ENCODE results near the gene ALG14.
"Not testable (repeated sequence)": the region's sequence is repeated elsewhere in the genome, so short reads cannot be mapped to it uniquely, and the experiment has no call there.

ALG14 gene

DNA sequence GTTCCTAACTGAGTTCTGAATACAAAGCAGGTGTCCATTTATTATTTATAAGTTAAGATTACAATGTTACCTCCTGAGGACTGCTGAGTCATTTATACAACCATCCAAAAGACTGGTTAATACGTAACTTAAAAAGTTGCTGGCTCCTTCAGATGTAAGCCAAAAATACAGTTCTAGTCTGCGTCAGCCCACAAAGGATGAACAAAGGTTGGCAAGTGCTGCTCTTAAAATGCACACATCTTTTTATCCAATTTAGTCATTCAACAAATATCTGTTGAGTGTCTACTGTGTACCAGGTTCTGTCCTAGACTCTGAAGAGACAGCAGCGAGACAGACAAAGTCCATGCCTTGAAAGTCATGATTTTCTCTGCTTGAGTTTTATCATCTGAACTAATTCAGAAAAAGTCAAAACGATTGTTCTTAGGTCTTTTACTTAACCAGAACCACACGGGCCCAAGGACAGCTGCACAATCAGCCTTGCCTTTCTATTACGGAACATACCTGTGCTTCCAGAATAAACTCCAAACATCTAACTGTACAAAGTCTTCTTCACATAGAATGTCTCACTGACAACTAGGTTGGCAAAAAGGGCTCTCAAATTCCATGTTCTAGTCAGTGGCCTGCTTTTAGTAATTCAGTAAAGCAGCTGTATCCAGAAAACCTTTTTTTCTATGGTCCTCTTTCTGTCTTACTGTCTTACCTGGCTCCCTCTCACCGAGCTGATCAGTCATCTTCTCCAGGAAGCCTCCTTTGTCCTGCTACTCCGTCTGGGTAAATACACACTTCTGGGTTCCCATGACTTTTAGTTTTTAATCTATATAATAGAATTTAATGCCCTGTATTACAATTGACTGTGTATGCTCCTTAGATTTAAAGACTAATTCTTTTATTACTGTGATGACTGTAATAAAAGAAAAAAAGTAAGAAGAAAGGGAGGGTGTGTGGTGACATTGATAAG is 130.3 kb downstream of the ALG14 start:
- no peak for DNase-seq
- intact Hi-C loops (cut with DNase I) = no loop called here

DNA sequence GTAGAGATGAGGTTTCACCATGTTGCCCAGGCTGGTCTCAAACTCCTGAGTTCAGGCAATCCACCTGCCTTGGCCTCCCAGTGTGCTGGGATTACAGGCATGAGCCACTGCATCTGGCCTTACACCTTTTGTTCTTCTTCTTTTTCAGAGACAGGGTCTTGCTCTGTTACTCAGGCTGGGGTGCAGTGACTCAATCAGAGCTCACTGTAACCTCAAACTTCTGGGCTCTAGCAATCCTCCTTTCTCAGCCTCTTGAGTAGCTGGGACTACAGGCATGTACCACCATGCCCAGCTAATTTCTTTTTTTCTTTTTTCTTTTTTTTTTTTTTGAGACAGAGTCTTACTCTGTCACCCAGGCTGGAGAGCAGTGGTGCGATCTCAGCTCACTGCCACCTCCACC is 131.3 kb downstream of the ALG14 start:
- DNase-seq; intact Hi-C loops (cut with DNase I): not testable (repeated sequence)

DNA sequence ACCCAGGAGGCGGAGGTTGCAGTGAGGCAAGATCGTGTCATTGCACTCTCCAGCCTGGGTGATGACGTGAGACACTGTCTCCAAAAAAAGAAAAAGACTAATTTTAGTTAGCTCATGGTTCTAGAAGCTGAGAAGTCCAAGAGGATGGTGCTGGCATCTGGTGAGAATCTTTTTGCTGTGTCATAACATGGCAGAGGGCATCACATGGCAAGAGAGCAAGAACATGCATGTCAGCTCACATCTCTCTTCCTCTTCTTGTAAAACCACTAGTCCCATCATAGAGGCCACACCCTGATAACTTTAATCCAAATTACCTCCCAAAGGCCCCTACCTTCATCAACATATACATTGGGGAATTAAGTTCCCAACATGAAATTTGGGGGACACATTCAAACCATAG is 132.0 kb downstream of the ALG14 start:
- intact Hi-C loops (cut with DNase I) = no loop called here
- no peak for DNase-seq

DNA sequence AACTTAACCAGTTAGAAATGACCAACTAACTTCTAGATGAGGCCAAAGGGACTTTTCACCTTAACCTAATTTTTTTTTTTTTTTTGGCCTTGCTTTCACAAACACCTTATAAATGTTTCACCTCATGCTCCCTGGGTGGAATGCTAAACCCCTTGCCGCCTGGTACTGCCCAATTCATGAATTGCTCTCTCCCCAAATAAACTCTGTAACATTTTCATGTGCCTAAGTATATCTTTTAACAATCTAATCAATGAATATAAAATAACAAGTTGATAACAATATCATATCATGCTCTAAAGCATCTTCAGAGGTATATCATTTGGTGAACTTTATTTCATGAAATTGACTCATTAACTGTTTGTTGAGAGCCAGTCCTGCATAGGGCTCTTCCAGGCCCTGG is 134.9 kb downstream of the ALG14 start:
- intact Hi-C loops (cut with DNase I) = no loop called here
- DNase-seq = no peak

DNA sequence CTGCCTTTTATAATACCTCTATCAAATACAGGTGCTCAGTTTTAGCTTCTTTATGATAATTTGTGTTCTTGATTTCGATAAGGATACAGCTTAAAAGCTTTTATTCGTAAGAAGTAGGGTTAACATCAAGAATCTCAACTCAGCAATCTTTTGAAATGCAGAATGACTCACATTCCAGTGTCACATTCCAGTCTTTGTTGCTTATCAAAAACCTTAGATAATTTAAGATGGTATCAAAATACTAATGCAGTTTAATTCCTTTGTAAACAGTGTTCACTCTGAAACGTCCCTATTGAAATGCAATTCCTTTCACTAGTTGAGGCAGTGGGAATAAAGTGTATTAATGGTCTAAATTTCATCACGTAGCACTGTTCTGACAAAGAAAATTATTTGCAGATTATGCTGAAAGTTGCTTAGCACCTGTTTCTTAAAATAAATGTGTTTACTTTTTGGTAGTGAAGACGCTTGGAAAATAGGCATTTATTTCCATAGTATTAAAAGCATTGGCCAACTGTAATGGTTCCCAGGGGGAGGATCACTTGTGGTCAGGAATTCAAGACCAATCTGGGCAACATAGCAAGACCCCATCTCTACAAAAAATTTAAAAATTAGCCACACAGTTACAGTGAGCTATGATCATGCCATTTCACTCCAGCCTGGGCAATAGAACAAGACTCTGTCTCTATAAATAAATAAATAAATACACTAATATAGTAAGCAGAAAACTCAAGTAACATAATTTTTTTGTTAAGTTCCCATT is 135.7 kb downstream of the ALG14 start:
- intact Hi-C loops (cut with DNase I) = no loop called here
- no peak for DNase-seq

DNA sequence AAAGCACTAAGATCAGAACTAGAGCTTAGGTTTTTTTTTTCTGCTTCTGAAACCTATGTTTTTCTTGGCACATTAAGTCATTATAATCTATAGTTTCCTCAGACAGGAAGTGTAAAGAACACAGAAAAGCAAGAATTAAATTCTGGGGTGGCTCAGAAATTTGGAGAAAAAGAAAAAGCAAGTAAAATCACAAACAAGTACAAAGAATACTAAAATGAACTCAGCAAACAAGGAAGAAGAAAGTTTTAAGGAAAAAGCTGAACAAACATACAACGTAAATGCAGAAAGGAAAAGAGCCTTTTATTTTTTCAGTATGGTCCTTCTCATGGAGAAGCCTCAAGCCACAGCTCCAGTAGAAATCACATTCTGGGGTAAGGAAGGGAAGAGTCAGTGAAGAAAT is 137.3 kb downstream of the ALG14 start:
- intact Hi-C loops (cut with DNase I) = no loop called here
- no peak for DNase-seq

DNA sequence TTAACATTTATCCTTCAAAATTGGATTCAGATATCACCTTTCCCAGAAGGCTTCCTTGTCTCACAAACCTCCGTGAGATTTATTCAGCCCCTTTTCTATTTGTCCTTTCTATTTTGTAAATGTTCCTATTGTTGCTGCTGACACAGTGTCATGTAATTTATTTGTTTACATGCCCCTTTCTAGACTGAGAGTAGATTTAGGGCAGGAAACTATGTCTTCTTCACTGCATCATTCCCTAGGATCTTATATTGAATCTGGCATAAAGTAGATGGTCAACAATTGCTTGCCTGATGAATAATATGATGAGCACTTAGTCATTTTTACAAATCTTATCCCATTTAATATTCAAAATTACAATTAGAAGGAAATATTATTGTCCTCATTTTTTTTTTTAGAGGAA is 137.7 kb downstream of the ALG14 start:
- no peak for DNase-seq
- intact Hi-C loops (cut with DNase I) = no loop called here

DNA sequence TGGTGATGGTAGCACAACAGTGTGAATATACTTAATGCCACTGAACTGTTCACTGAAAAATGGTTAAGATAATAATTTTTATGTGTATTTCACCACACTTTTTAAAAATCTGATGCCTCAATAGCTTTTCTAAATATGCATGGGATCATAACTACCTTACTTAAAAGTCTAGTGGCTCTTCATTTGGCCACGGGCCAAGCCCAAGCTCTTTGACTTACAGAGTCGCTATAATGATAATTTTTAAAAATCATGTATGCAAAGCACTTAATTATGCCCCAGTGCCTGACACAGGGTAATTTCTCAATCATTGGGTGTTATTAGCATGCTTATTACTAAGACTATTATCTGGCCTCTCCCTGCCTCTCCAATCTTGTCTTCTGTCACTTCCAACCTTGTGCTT is 138.2 kb downstream of the ALG14 start:
- no peak for DNase-seq
- intact Hi-C loops (cut with DNase I) = no loop called here

DNA sequence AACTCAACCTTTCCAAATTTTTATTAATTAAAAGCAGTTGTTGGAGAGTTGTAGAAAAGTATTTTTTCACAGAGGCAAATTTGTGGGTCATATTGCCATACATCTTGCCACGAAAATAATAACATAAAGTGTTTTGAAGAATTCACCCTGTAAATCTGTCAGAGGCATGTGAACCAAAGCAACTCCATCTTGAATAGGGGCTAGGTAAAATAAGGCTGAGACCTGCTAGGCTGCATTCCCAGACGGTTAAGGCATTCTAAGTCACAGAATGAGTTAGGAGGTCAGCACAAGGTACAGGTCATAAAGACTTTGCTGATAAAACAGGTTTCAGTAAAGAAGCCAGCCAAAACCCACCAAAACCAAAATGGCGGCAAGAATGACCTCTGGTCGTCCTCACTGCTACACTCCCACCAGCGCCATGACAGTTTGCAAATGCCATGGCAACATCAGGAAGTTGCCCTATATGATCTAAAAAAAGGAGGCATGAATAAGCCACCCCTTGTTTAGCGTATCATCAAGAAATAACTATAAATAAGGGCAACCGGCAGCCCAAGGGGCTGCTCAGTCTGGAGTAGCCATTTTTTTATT is 141.4 kb downstream of the ALG14 start:
- intact Hi-C loops (cut with DNase I) = no loop called here
- DNase-seq = no peak

DNA sequence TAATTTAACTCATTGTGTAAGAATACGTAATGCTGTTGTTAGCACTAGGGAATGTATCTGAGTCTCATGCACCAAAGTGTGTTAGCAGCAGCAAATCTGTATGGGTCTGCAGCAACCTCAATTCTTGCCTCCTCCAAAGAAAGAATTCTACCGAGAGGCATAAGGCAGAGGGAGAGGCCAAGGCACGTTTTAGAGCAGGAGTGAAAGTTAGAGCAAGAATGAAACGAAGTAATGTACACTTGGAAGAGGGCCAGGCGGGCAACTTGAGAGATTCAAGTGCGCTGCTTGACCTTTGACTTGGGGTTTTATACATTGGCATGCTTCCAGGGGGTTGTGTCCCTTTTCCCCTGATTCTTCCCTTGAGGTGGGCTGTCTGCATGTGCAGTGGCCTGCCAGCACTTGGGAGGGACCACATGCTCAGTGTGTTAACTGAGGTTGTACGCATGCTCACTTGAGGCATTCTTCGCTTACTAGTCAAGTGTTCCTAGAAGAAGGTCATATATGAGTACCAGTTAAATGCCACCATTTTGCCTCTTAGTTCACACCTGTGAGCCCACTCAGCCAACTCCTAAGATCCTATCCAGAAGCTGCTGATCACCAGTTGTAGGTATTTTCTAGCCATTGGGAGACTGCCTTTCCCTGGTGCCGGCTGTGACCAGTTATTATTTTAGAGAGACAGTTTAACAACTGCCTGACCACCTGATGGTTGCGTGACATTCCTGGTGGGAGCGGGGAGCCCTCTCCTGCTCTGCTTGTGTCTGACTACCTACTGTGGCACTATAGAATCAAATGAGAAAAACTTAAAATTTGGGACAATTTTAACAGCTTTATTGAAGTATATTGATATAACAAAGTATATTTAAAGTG is 143.2 kb downstream of the ALG14 start:
- no peak for DNase-seq
- intact Hi-C loops (cut with DNase I) = loop anchor here (5.0 kb wide), 3 partner anchors 57 to 303 kb away; partner anchors contain the start of gene RWDD3

DNA sequence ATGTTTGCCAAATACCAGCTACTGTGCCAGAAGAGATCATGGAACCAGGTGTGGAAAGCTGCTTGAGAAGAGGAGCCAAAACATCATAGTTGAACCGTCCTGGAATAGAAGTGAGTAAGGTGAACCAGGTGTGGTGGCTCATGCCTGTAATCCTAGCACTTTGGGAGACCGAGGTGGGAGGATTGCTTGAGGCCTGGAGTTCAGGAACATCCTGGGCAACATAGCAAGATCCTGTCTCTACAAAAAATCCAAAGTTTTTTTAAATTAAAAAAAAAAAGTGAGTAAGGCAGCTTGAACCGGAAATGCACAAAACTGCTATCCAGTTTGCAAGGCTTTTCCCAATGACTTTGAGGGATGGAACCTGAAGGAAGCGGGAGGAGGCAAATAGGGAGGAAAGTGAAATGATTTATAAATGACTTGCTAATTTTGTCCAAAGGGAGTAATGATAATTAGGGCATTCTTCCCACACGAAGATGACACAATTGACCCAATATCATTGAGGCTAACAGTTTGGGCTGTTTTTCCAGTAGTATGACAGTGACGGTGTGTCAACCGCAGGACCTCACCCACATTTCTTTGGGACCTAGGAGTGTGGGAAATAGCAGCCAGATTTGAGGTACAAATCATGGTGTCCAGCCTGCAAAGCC is 144.3 kb downstream of the ALG14 start:
- intact Hi-C loops (cut with DNase I) = loop anchor here (5.0 kb wide), 3 partner anchors 56 to 304 kb away; partner anchors contain the start of gene RWDD3
- DNase-seq = no peak

DNA sequence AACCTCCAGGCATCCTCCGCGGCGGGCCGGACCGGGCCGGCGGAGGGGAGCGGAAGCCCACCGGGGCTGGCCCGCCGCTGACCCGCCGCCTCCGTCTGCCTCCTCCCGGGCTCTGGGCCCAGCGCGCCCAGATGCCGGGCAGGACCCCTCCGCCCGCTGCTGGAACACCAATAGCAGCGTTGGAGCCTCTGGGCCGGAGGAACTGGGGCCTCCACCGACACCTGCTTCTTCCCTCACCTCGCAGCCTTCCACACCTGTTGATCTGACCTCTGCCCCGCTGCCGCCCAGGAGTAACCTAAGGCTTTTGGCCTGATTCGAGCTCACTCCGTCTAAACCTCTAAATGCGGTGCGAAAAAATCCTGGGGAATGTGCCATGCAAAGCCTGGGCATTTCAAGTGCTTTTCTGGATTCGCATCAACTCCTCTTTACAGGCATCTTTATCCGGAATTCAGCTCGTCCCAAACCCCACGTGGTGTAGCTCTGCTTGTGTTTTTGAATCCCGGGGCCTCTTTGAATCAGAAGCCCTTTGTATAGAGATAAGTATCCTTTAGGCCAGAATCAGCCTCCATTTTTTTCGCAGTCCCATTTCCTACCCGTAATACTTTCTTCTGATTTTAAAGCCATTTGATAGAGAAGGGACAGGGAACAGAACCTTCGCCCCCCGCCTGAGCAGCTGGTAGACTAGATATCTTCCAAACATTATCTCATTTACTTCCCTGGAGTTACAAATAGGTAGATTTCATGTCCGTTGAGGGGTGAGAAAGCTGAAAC is 145.2 kb downstream of the ALG14 start:
- peak in 6 of 10 donors; percentile 25 to 85 (median 42) for DNase-seq

DNA sequence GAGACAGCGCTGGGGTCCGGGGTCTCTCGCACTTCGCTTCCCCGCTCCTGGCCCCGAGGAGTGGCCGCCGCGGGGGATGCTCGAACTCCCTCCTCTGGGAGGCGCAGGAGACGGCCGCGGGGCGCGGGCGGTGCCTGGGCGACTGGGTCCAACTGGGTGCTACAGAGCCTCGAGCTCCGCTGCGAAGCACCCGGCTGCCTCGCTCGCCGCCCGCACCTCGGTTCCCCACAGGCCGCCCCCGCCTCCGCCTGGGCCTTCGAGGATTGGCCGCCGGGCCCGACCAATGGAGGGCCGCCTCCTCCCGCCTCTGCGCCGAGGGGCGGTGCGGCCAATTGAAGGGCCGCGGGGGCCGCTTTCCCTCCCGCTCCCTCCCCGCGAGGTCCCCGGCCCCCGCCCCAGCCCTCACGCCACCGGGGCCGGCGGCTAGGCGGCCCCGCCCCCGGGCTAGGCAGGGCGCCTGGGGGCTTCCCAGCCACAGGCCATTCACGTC is 145.8 kb downstream of the ALG14 start, which contains the start of gene CNN3:
TSS of gene CNN3 (minus strand) at position 196 of the 490 bp plus-strand sequence. CDS start 216 bp downstream, outside the sequence.
- DNase-seq = peak; percentile 88 to 99 (median 94)
- intact Hi-C loops (cut with DNase I) = loop anchor here (2.0 to 5.0 kb wide), 4 partner anchors 55 to 305 kb away; partner anchors contain the start of gene RWDD3

More for the DNA sequence above, 145.2 kb downstream of the ALG14 start:
- intact Hi-C loops (cut with DNase I) = loop anchor here (2.0 to 5.0 kb wide), 4 partner anchors 55 to 305 kb away; partner anchors contain the start of gene RWDD3

DNA sequence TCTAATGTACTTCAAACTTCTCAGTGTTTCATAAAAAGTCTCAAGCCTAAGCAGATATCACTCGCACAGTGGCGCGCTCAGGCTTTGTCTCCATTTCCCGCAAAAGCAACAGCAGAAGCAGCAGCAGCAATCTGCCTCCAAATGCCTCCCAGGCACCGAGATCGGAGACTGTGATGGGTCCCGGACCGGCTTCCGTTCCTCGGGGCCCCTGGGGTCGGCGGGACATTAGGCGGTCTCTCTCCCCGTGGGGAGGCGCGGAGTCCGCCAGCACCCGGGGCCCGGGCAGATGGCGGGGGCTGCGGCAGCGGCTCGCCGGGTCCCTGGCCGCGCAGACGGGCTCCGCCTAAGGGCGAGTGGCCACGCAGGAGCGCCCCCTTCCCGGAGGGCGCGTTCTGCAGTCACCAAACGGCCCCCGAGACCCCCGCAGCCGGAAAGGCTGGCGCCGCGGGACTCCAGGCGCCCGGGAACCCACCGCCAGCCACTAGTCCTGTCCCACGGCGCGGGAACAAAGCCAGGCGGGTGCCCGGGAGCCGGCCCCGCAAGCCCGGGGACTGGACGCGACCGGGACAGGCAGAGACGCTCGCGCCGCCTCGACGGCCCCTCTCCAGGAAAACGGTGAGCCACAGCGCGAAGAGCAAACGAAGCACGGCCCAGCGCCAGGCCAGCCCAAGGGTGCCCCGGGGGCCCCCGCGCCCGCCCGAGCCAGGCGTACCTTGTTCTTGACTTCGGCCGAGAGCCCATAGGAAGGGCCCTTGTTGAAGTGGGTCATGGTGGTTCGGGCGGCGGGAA is 146.4 kb downstream of the ALG14 start:
- intact Hi-C loops (cut with DNase I) = loop anchor here (2.0 to 5.0 kb wide), 4 partner anchors 54 to 306 kb away; partner anchors contain the start of gene RWDD3
- peak; percentile 37 to 93 (median 54) for DNase-seq

DNA sequence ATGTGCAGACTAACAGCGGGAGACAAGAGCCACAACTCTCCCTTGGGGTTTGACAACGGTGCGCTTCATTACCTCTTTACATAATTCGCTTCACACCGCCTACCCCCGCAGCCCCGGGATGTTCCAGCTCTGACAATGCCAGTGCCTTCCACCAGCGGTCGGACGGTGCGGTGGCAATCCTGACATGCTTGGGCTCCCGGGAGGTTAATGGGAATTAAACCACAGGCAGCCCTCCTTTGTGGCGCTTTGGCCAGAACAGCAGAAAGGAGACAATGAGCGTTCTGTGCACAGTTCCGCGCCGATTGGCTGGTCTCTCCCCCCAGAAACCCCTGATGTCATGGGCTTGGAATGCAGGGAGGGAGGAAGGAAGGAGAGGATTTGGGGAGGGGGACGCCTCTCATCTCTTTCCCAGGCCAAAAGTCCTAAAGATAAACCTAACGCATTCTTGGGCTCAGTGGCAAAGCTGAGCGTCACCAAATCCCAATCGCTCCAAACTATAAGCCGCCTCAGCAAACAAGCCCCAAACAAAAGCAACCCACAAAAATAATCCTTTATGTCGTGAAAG is 147.1 kb downstream of the ALG14 start:
- intact Hi-C loops (cut with DNase I) = loop anchor here (2.0 to 5.0 kb wide), 4 partner anchors 53 to 307 kb away; partner anchors contain the start of gene RWDD3
- peak; percentile 55 to 94 (median 65) for DNase-seq

DNA sequence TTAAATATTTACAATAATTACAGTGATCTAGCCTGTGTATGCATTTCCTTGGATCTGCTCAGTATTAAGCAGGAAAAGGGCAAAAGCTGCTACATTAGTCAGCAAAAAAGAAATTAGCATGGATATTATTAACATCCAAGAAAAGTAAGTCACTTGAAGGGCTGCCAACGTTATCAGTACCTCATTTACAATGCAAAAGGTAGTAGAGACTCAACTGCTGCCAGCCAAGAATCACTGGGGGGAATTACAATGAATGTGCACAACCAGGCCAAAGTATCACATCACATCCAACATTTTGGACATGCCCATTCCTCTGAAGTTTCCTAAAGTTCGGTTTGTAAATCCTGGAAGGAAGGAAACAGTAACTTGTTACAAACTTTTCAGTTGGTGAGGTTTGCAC is 147.7 kb downstream of the ALG14 start:
- intact Hi-C loops (cut with DNase I) = loop anchor here (5.0 kb wide), 3 partner anchors 53 to 307 kb away; partner anchors contain the start of gene RWDD3
- DNase-seq = no peak
